ENCODE data around the gene STOML2. TPM values are rescaled to one million over a fixed set of nuclear protein-coding genes. Genes with fewer than 3 reads are reported as not detected.

STOML2 gene
- total RNA-seq, 5 donors from 2014 or later (not counting 1 experiment from before 2014, with no cell fraction given), result 35.8 to 58.2 (median 53.7) TPM

GRCh38 chr9:35085078-35085477 lies 17.9 kb downstream of the STOML2 start:
- Histone ChIP-seq H3K9me3 (no peaks in the 10 kb centered on the region), H3K4me1 (ENCODE audit: control insufficient read depth in 1 of 2, extremely low read depth in 1 of 2, insufficient read depth in 2 of 2, low read length in 2 of 2) (peaks cover 0 to 9% of the 10 kb centered on the region in 2 experiments), H3K27ac (ENCODE audit: low read length) (no peak overlapping the region), H3K27me3 (replicated peaks in 1 of 2; ENCODE audit: control insufficient read depth in 2 of 2, extremely low read depth in 1 of 2, insufficient read depth in 2 of 2, low read length in 1 of 2) (no peaks in the 10 kb centered on the region), H3K4me3 (ENCODE audit: control insufficient read depth in 1 of 2, extremely low read depth in 1 of 2, low read length in 1 of 2) (no peak overlapping the region), H3K36me3 (ENCODE audit: control insufficient read depth in 2 of 2, extremely low read depth in 1 of 2, insufficient read depth in 1 of 2, low read length in 1 of 2) (peaks cover 3 to 35% of the 10 kb centered on the region in 2 donors)
- CTCF ChIA-PET, result interaction anchor here in 1 of 2 donors (0.5 kb wide), 1 partner anchor 1711 kb away, joined by 3 read pairs; no protein-coding TSS in a partner anchor
- H3K27me3 Mint-ChIP-seq, result no peaks in the 10 kb centered on the region
- ATAC-seq (replicated peaks in 1 of 4) (no peak), DNase-seq (peak in 1 of 35 experiments; percentile 17)
- WGBS (ENCODE audit: insufficient coverage), result 93% methylated on average over 2 of the region's 2 CpGs
- H3K4me1 Mint-ChIP-seq, result peaks cover 3 to 4% (median 3%) of the 10 kb centered on the region in 3 donors
- H3K27ac Mint-ChIP-seq, result peak overlapping the region in 1 of 2 donors; percentile 25
- peaks cover 21% of the 10 kb centered on the region for H3K36me3 Mint-ChIP-seq
- POLR2A ChIA-PET, result no interaction called here
- H3K4me3 Mint-ChIP-seq, result no peak overlapping the region
- H3K9me3 Mint-ChIP-seq, result no peaks in the 10 kb centered on the region

GRCh38 chr9:35079426-35080341 lies 23.2 kb downstream of the STOML2 start, which contains the start of gene FANCG:
FANCG (minus strand) TSS chr9:35079942; CDS start chr9:35079524, 418 bp downstream.
- Mint-ChIP-seq H3K36me3 (peaks cover 5% of the 10 kb centered on the region), H3K27ac (peak within 1 kb of the TSS; percentile 88 to 89), H3K27me3 (no peaks in the 10 kb centered on the region), H3K4me1 (peaks cover 17 to 24% (median 24%) of the 10 kb centered on the region in 3 donors), H3K4me3 (peak within 1 kb of the TSS; percentile 84 to 98 (median 94)), H3K9me3 (no peaks in the 10 kb centered on the region)
- Histone ChIP-seq H3K4me1 (ENCODE audit: control insufficient read depth in 1 of 2, extremely low read depth in 1 of 2, insufficient read depth in 2 of 2, low read length in 2 of 2) (peaks cover 8 to 18% of the 10 kb centered on the region in 2 experiments), H3K27me3 (replicated peaks in 1 of 2; ENCODE audit: control insufficient read depth in 2 of 2, extremely low read depth in 1 of 2, insufficient read depth in 2 of 2, low read length in 1 of 2) (no peaks in the 10 kb centered on the region), H3K4me3 (ENCODE audit: control insufficient read depth in 1 of 2, extremely low read depth in 1 of 2, low read length in 1 of 2) (peak within 1 kb of the TSS; percentile 74 to 83), H3K36me3 (ENCODE audit: control insufficient read depth in 2 of 2, extremely low read depth in 1 of 2, insufficient read depth in 1 of 2, low read length in 1 of 2) (peaks cover 0 to 4% of the 10 kb centered on the region in 2 donors), H3K9me3 (no peaks in the 10 kb centered on the region), H3K27ac (ENCODE audit: low read length) (peak within 1 kb of the TSS; percentile 32)
- under 1% methylated on average over 61 of the region's 67 CpGs for WGBS (ENCODE audit: insufficient coverage)
- ChIA-PET CTCF (interaction anchor here (0.5 to 1.8 kb wide), 11 partner anchors 8 to 1025 kb away, joined by 3 to 15 read pairs (median 4); partner anchors contain the start of gene STOML2 (in 1 of the 2)), POLR2A (interaction anchor here (0.6 to 1.6 kb wide), 7 partner anchors 9 to 652 kb away, joined by 3 to 11 read pairs (median 6); partner anchors contain the start of gene TLN1 (in 1 of the 2))
- peak; percentile 93 to 95 (median 94) for ATAC-seq (replicated peaks in 1 of 4)
- peak; percentile 44 to 83 (median 65) for DNase-seq

GRCh38 chr9:35079041-35079425 lies 23.9 kb downstream of the STOML2 start:
- Histone ChIP-seq H3K36me3 (ENCODE audit: control insufficient read depth in 2 of 2, extremely low read depth in 1 of 2, insufficient read depth in 1 of 2, low read length in 1 of 2) (peaks cover 0 to 4% of the 10 kb centered on the region in 2 donors), H3K9me3 (no peaks in the 10 kb centered on the region), H3K4me3 (ENCODE audit: control insufficient read depth in 1 of 2, extremely low read depth in 1 of 2, low read length in 1 of 2) (peak overlapping the region; percentile 74 to 83), H3K27me3 (replicated peaks in 1 of 2; ENCODE audit: control insufficient read depth in 2 of 2, extremely low read depth in 1 of 2, insufficient read depth in 2 of 2, low read length in 1 of 2) (no peaks in the 10 kb centered on the region), H3K27ac (ENCODE audit: low read length) (peak overlapping the region; percentile 32), H3K4me1 (ENCODE audit: control insufficient read depth in 1 of 2, extremely low read depth in 1 of 2, insufficient read depth in 2 of 2, low read length in 2 of 2) (peaks cover 8 to 18% of the 10 kb centered on the region in 2 experiments)
- Mint-ChIP-seq H3K9me3 (no peaks in the 10 kb centered on the region), H3K4me3 (peak overlapping the region; percentile 84 to 98 (median 94)), H3K27ac (no peak overlapping the region), H3K27me3 (no peaks in the 10 kb centered on the region), H3K36me3 (peaks cover 5% of the 10 kb centered on the region), H3K4me1 (peaks cover 17 to 24% (median 24%) of the 10 kb centered on the region in 3 donors)
- POLR2A ChIA-PET, result interaction anchor here in 1 of 2 donors (1.0 to 1.6 kb wide), 3 partner anchors 10 to 19 kb away, joined by 3 to 9 read pairs (median 4); no protein-coding TSS in a partner anchor
- ATAC-seq (replicated peaks in 1 of 4) (no peak), DNase-seq (no peak)
- WGBS (ENCODE audit: insufficient coverage), result 24% methylated on average over 8 of the region's 10 CpGs
- CTCF ChIA-PET, result interaction anchor here in 1 of 2 donors (1.1 to 1.8 kb wide), 4 partner anchors 8 to 38 kb away, joined by 4 to 15 read pairs (median 9); partner anchors contain the start of gene STOML2

DNA sequence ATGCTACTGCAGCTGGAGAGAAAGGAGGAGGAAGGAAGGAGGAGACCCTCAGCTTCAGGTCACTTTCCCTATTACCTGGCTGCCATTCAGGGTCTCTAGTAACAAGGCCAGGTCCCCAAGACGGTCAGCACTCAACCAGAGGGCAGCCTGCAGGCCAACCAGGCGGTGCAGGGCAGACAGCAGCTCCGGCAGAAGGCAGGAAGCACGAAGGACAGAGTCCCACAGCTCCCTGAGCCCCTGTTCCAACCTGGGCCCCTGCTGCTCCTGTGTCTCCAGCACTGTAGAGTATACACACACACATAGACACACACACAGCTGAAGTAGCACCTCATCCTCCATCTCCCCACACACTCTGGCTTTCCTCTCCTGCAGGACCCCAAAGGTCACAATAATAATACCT lies 24.9 kb downstream of the STOML2 start:
- Histone ChIP-seq H3K4me3 (ENCODE audit: control insufficient read depth in 1 of 2, extremely low read depth in 1 of 2, low read length in 1 of 2) (no peak overlapping the region), H3K27me3 (replicated peaks in 1 of 2; ENCODE audit: control insufficient read depth in 2 of 2, extremely low read depth in 1 of 2, insufficient read depth in 2 of 2, low read length in 1 of 2) (no peaks in the 10 kb centered on the region), H3K27ac (ENCODE audit: low read length) (no peak overlapping the region), H3K4me1 (ENCODE audit: control insufficient read depth in 1 of 2, extremely low read depth in 1 of 2, insufficient read depth in 2 of 2, low read length in 2 of 2) (peaks cover 8 to 21% of the 10 kb centered on the region in 2 experiments), H3K9me3 (no peaks in the 10 kb centered on the region), H3K36me3 (ENCODE audit: control insufficient read depth in 2 of 2, extremely low read depth in 1 of 2, insufficient read depth in 1 of 2, low read length in 1 of 2) (peaks cover 0 to 4% of the 10 kb centered on the region in 2 donors)
- Mint-ChIP-seq H3K4me1 (peaks cover 18 to 28% (median 28%) of the 10 kb centered on the region in 3 donors), H3K27me3 (no peaks in the 10 kb centered on the region), H3K36me3 (peaks cover 5% of the 10 kb centered on the region), H3K27ac (no peak overlapping the region), H3K9me3 (no peaks in the 10 kb centered on the region), H3K4me3 (peak overlapping the region; percentile 84 to 98 (median 94))
- ChIA-PET CTCF (interaction anchor here in 1 of 2 donors (0.6 kb wide), 1 partner anchor 583 kb away, joined by 3 read pairs; no protein-coding TSS in a partner anchor), POLR2A (interaction anchor here in 1 of 2 donors (1.0 kb wide), 1 partner anchor 20 kb away, joined by 4 read pairs; no protein-coding TSS in a partner anchor)
- 75% methylated on average over 3 of the region's 4 CpGs for WGBS (ENCODE audit: insufficient coverage)
- ATAC-seq (replicated peaks in 1 of 4) (no peak), DNase-seq (no peak)

- H3K4me3 Mint-ChIP-seq, result peak overlapping the region in 2 of 3 donors; percentile 5 to 18
- Histone ChIP-seq H3K27me3 (replicated peaks in 1 of 2; ENCODE audit: control insufficient read depth in 2 of 2, extremely low read depth in 1 of 2, insufficient read depth in 2 of 2, low read length in 1 of 2) (no peaks in the 10 kb centered on the region), H3K4me3 (ENCODE audit: control insufficient read depth in 1 of 2, extremely low read depth in 1 of 2, low read length in 1 of 2) (no peak overlapping the region), H3K4me1 (ENCODE audit: control insufficient read depth in 1 of 2, extremely low read depth in 1 of 2, insufficient read depth in 2 of 2, low read length in 2 of 2) (peaks cover 9 to 26% of the 10 kb centered on the region in 2 experiments), H3K36me3 (ENCODE audit: control insufficient read depth in 2 of 2, extremely low read depth in 1 of 2, insufficient read depth in 1 of 2, low read length in 1 of 2) (peaks cover 0 to 4% of the 10 kb centered on the region in 2 donors), H3K27ac (ENCODE audit: low read length) (no peak overlapping the region), H3K9me3 (no peaks in the 10 kb centered on the region)
- POLR2A ChIA-PET, result interaction anchor here in 1 of 2 donors (0.6 to 0.7 kb wide), 2 partner anchors 49 to 898 kb away, joined by 4 to 5 read pairs; no protein-coding TSS in a partner anchor
- CTCF ChIA-PET, result interaction anchor here in 1 of 2 donors (0.9 kb wide), 1 partner anchor 20 kb away, joined by 4 read pairs; the partner anchor contains the start of gene PIGO
- peaks cover 23 to 33% (median 33%) of the 10 kb centered on the region in 3 donors for H3K4me1 Mint-ChIP-seq
- DNase-seq (no peak), ATAC-seq (replicated peaks in 1 of 4) (no peak)
- no peaks in the 10 kb centered on the region for H3K27me3 Mint-ChIP-seq
- peaks cover 5% of the 10 kb centered on the region for H3K36me3 Mint-ChIP-seq
- H3K9me3 Mint-ChIP-seq, result no peaks in the 10 kb centered on the region
- no peak overlapping the region for H3K27ac Mint-ChIP-seq
- 94% methylated on average over 3 of the region's 4 CpGs for WGBS (ENCODE audit: insufficient coverage)
Observed at GRCh38 chr9:35076848-35077247, 26.1 kb downstream of the STOML2 start.

- H3K36me3 ChIP-seq (ENCODE audit: control insufficient read depth in 2 of 2, extremely low read depth in 1 of 2, insufficient read depth in 1 of 2, low read length in 1 of 2), result peaks cover 0 to 4% of the 10 kb centered on the region in 2 donors
- H3K4me3 Mint-ChIP-seq, result no peak overlapping the region
- no peaks in the 10 kb centered on the region for H3K9me3 ChIP-seq
- peaks cover 5% of the 10 kb centered on the region for H3K36me3 Mint-ChIP-seq
- 100% methylated on average over 2 of the region's 4 CpGs for WGBS (ENCODE audit: insufficient coverage)
- no peak overlapping the region for H3K4me3 ChIP-seq (ENCODE audit: control insufficient read depth in 1 of 2, extremely low read depth in 1 of 2, low read length in 1 of 2)
- no peaks in the 10 kb centered on the region for H3K27me3 Mint-ChIP-seq
- no peaks in the 10 kb centered on the region for H3K9me3 Mint-ChIP-seq
- ChIA-PET CTCF (interaction anchor here in 1 of 2 donors (0.7 kb wide), 1 partner anchor 8 kb away, joined by 3 read pairs; no protein-coding TSS in a partner anchor), POLR2A (no interaction called here)
- peaks cover 32 to 45% (median 44%) of the 10 kb centered on the region in 3 donors for H3K4me1 Mint-ChIP-seq
- H3K27me3 ChIP-seq (replicated peaks in 1 of 2; ENCODE audit: control insufficient read depth in 2 of 2, extremely low read depth in 1 of 2, insufficient read depth in 2 of 2, low read length in 1 of 2), result no peaks in the 10 kb centered on the region
- H3K4me1 ChIP-seq (ENCODE audit: control insufficient read depth in 1 of 2, extremely low read depth in 1 of 2, insufficient read depth in 2 of 2, low read length in 2 of 2), result peaks cover 16 to 32% of the 10 kb centered on the region in 2 experiments
- ATAC-seq (replicated peaks in 1 of 4), result no peak
- DNase-seq, result no peak
- no peak overlapping the region for H3K27ac Mint-ChIP-seq
- no peak overlapping the region for H3K27ac ChIP-seq (ENCODE audit: low read length)
Observed at GRCh38 chr9:35075358-35075757, 27.6 kb downstream of the STOML2 start.

Data from T-cell (primary cell).